Upper lobe of right lung (tissue), 1 donor: ENCODE results near the gene GXYLT2. TPM values are rescaled to one million over a fixed set of nuclear protein-coding genes. Genes with fewer than 3 reads are reported as not detected.

ENCODE experiments used
- ATAC-seq: fragments of 200-7000 bp; cut with Tn5 transposase; one replicate; pipeline ENCODE4 v1.9.1; 2020; ENCODE audit warnings: mild to moderate bottlenecking, moderate library complexity
- DNase-seq: peaks from one replicate; pipeline ENCODE4 v3.0.0-alpha.2; 2020
- H3K27ac ChIP-seq: fragments of 200-600 bp; one replicate; pipeline ENCODE4 v1.8.0; 2022
- H3K27me3 ChIP-seq: fragments of 200-600 bp; one replicate; pipeline ENCODE4 v1.8.0; 2022; ENCODE audit warnings: mild to moderate bottlenecking
- H3K36me3 ChIP-seq: fragments of 200-600 bp; one replicate; pipeline ENCODE4 v1.8.0; 2022
- H3K4me1 ChIP-seq: fragments of 200-600 bp; one replicate; pipeline ENCODE4 v1.8.0; 2022
- H3K4me3 ChIP-seq: fragments of 200-600 bp; one replicate; pipeline ENCODE4 v1.8.0; 2022; ENCODE audit warnings: mild to moderate bottlenecking
- H3K9me3 ChIP-seq: fragments of 200-600 bp; one replicate; pipeline ENCODE4 v1.8.0; 2022
- CTCF ChIP-seq: fragments of 200-600 bp; IDR thresholded peaks from one replicate; pipeline ENCODE4 v1.8.0; 2022; ENCODE audit warnings: antibody characterized with exemption
- intact Hi-C: fragments of 100-400 bp; cut with DNase I; formaldehyde crosslinking; loops from one replicate; pipeline ENCODE4 v1.11.0; 2022
- total RNA-seq: library from RNA; stranded (reverse); fragmentation: NEBNext Ultra II Directional; extraction: Animal tissue kit (Norgen Biotek cat#: 25700); gene quantifications from one replicate; pipeline ENCODE4 v1.2.1, GENCODE V29; 2021
- donor health status: DM: no; HTN: yes; CAD: no; lungs with severe emphysema.

The GXYLT2 gene
- total RNA-seq, 1 donor from 2014 or later = 8.4 TPM

- Histone ChIP-seq H3K36me3 (no peaks in the 10 kb centered on the region), H3K9me3 (no peaks in the 10 kb centered on the region), H3K4me1 (no peaks in the 10 kb centered on the region), H3K4me3 (no peak overlapping the region), H3K27ac (no peak overlapping the region), H3K27me3 (no peaks in the 10 kb centered on the region)
- intact Hi-C loops = no loop called here
- ATAC-seq (no peak), DNase-seq (no peak)
- no peak for TF ChIP-seq CTCF
Observed at GRCh38 chr3:72951259-72951722, 63.4 kb downstream of the GXYLT2 start.

GRCh38 chr3:72953325-72953956 lies 65.6 kb downstream of the GXYLT2 start:
- H3K36me3 ChIP-seq = no peaks in the 10 kb centered on the region
- no peak for TF ChIP-seq CTCF
- intact Hi-C loops = no loop called here
- no peak overlapping the region for H3K4me3 ChIP-seq
- H3K4me1 ChIP-seq = no peaks in the 10 kb centered on the region
- no peak for ATAC-seq
- no peaks in the 10 kb centered on the region for H3K27me3 ChIP-seq
- DNase-seq = no peak
- no peak overlapping the region for H3K27ac ChIP-seq
- H3K9me3 ChIP-seq = no peaks in the 10 kb centered on the region

- Histone ChIP-seq H3K4me3 (no peak overlapping the region), H3K4me1 (no peaks in the 10 kb centered on the region), H3K9me3 (no peaks in the 10 kb centered on the region), H3K36me3 (no peaks in the 10 kb centered on the region), H3K27me3 (no peaks in the 10 kb centered on the region), H3K27ac (no peak overlapping the region)
- TF ChIP-seq CTCF = no peak
- no peak for ATAC-seq
- DNase-seq = no peak
- intact Hi-C loops = no loop called here
Observed at GRCh38 chr3:72957297-72957696, 69.5 kb downstream of the GXYLT2 start.

GRCh38 chr3:72959336-72959735 lies 71.5 kb downstream of the GXYLT2 start:
- H3K36me3 ChIP-seq = no peaks in the 10 kb centered on the region
- no peaks in the 10 kb centered on the region for H3K4me1 ChIP-seq
- no peak for TF ChIP-seq CTCF
- H3K4me3 ChIP-seq = no peak overlapping the region
- H3K9me3 ChIP-seq = no peaks in the 10 kb centered on the region
- no peak overlapping the region for H3K27ac ChIP-seq
- DNase-seq (no peak), ATAC-seq (no peak)
- intact Hi-C loops = no loop called here
- H3K27me3 ChIP-seq = no peaks in the 10 kb centered on the region

GRCh38 chr3:72960812-72961518 lies 73.1 kb downstream of the GXYLT2 start:
- no peaks in the 10 kb centered on the region for H3K9me3 ChIP-seq
- DNase-seq (no peak), ATAC-seq (peak; percentile 67)
- no peak overlapping the region for H3K4me3 ChIP-seq
- H3K4me1 ChIP-seq = no peaks in the 10 kb centered on the region
- intact Hi-C loops = no loop called here
- no peaks in the 10 kb centered on the region for H3K27me3 ChIP-seq
- H3K36me3 ChIP-seq = no peaks in the 10 kb centered on the region
- H3K27ac ChIP-seq = no peak overlapping the region
- no peak for TF ChIP-seq CTCF
